H9 (cell line): ENCODE data around the gene PIK3C2A. TPM values are rescaled to one million over a fixed set of nuclear protein-coding genes. Genes with fewer than 3 reads are reported as not detected.
"Not testable (repeated sequence)": the region's sequence is repeated elsewhere in the genome, so short reads cannot be mapped to it uniquely, and the experiment has no call there.

Source experiments
- DNase-seq: peaks from one replicate; pipeline ENCODE4 v3.0.0-alpha.2; 2017
- H2AFZ ChIP-seq: one replicate; pipeline ENCODE4 v1.6.1; 2013; ENCODE audit warnings: mild to moderate bottlenecking, low read length, control low read depth, moderate library complexity
- H2AK5ac ChIP-seq: 2 replicates; pipeline ENCODE4 v1.6.1; 2013; ENCODE audit warnings: low read length, control low read depth, mixed read lengths; ENCODE audit not compliant: insufficient read length
- H2BK120ac ChIP-seq: one replicate; pipeline ENCODE4 v1.6.1; 2013; ENCODE audit warnings: low read depth, mild to moderate bottlenecking, low read length, control low read depth, inconsistent platforms; ENCODE audit not compliant: poor library complexity, severe bottlenecking
- H2BK12ac ChIP-seq: 2 replicates; pipeline ENCODE4 v1.6.1; 2013; ENCODE audit warnings: low read length, control low read depth, mixed read lengths, low read depth; ENCODE audit not compliant: insufficient read length
- H2BK15ac ChIP-seq: 2 replicates; pipeline ENCODE4 v1.6.1; 2013; ENCODE audit warnings: low read depth, low read length, control low read depth
- H2BK20ac ChIP-seq: one replicate; pipeline ENCODE4 v1.6.1; 2013; ENCODE audit warnings: low read depth, mild to moderate bottlenecking, low read length, control low read depth, inconsistent platforms; ENCODE audit not compliant: poor library complexity, severe bottlenecking
- H2BK5ac ChIP-seq: 2 replicates; pipeline ENCODE4 v1.6.1; 2013; ENCODE audit warnings: low read length, control low read depth, mixed read lengths; ENCODE audit not compliant: insufficient read length
- H3K14ac ChIP-seq: 2 replicates; pipeline ENCODE4 v1.6.1; 2013; ENCODE audit warnings: low read length, control low read depth; ENCODE audit not compliant: insufficient read depth
- H3K18ac ChIP-seq: 2 replicates; pipeline ENCODE4 v1.6.1; 2013; ENCODE audit warnings: low read depth, mild to moderate bottlenecking, mixed read lengths, low read length, control low read depth; ENCODE audit not compliant: insufficient read length
- H3K23ac ChIP-seq: 2 replicates; pipeline ENCODE4 v1.6.1; 2013; ENCODE audit warnings: low read length, control low read depth, mixed read lengths, low read depth; ENCODE audit not compliant: insufficient read length
- H3K23me2 ChIP-seq: 2 replicates; pipeline ENCODE4 v1.6.1; 2013; ENCODE audit warnings: low read depth, mild to moderate bottlenecking, mixed read lengths, low read length, control low read depth; ENCODE audit not compliant: insufficient read length, poor library complexity, severe bottlenecking
- H3K27ac ChIP-seq: 2 replicates; pipeline ENCODE4 v1.5.1; 2013; ENCODE audit warnings: low read length, control low read depth, mixed read lengths, low read depth; ENCODE audit not compliant: insufficient read length
- H3K27me3 ChIP-seq: 2 replicates; pipeline ENCODE4 v1.6.1; 2013; ENCODE audit warnings: low read length, control low read depth, inconsistent platforms; ENCODE audit not compliant: insufficient read depth
- H3K4ac ChIP-seq: 2 replicates; pipeline ENCODE4 v1.6.1; 2013; ENCODE audit warnings: low read depth, mild to moderate bottlenecking, control low read depth, inconsistent platforms, low read length, moderate library complexity
- H3K4me1 ChIP-seq: 2 replicates; pipeline ENCODE4 v1.6.1; 2013; ENCODE audit warnings: low read length, control low read depth, inconsistent platforms; ENCODE audit not compliant: insufficient read depth
- H3K4me2 ChIP-seq: 2 replicates; pipeline ENCODE4 v1.6.1; 2013; ENCODE audit warnings: low read length, control low read depth, mixed read lengths; ENCODE audit not compliant: insufficient read length, insufficient read depth
- H3K56ac ChIP-seq: 2 replicates; pipeline ENCODE4 v1.6.1; 2013; ENCODE audit warnings: low read depth, mild to moderate bottlenecking, mixed read lengths, low read length, control low read depth; ENCODE audit not compliant: insufficient read length
- H3K79me1 ChIP-seq: 2 replicates; pipeline ENCODE4 v1.6.1; 2013; ENCODE audit warnings: low read depth, mild to moderate bottlenecking, moderate library complexity, low read length, control low read depth, inconsistent platforms; ENCODE audit not compliant: insufficient read depth, poor library complexity, severe bottlenecking
- H3K79me2 ChIP-seq: 2 replicates; pipeline ENCODE4 v1.6.1; 2013; ENCODE audit warnings: low read length, control low read depth, inconsistent platforms; ENCODE audit not compliant: insufficient read depth
- H3K9ac ChIP-seq: 2 replicates; pipeline ENCODE4 v1.6.1; 2013; ENCODE audit warnings: low read length, control low read depth, mixed read lengths; ENCODE audit not compliant: insufficient read length; ENCODE audit errors: extremely low read depth
- H3K9me3 ChIP-seq: one replicate; pipeline ENCODE4 v1.6.1; 2013; ENCODE audit warnings: low read depth, low read length, inconsistent platforms; ENCODE audit not compliant: control insufficient read depth
- H3T11ph ChIP-seq: one replicate; pipeline ENCODE4 v1.6.1; 2013; ENCODE audit warnings: mild to moderate bottlenecking, low read length, control low read depth, inconsistent platforms
- H4K20me1 ChIP-seq: one replicate; pipeline ENCODE4 v1.6.1; 2013; ENCODE audit not compliant: control insufficient read depth, insufficient read length, insufficient read depth
- H4K5ac ChIP-seq: 2 replicates; pipeline ENCODE4 v1.6.1; 2013; ENCODE audit warnings: low read depth, mild to moderate bottlenecking, mixed read lengths, low read length, control low read depth; ENCODE audit not compliant: insufficient read length
- H4K8ac ChIP-seq: replicated peaks from 2 replicates; pipeline ENCODE4 v1.6.1; 2013; ENCODE audit warnings: low read length, control low read depth, mixed read lengths, low read depth; ENCODE audit not compliant: insufficient read length
- H4K91ac ChIP-seq: 2 replicates; pipeline ENCODE4 v1.6.1; 2013; ENCODE audit warnings: low read depth, mild to moderate bottlenecking, moderate library complexity, mixed read lengths, low read length, control low read depth; ENCODE audit not compliant: insufficient read length
- H3K27ac Mint-ChIP-seq, 3 experiments: 2 replicates in 2 of 3; 3 replicates in 1 of 3; pipeline ENCODE4 v1.8.0; 2020 to 2021; ENCODE audit warnings: mixed read lengths in 3 of 3, mild to moderate bottlenecking in 1 of 3, moderate library complexity in 1 of 3
- H3K27me3 Mint-ChIP-seq: 2 replicates; pipeline ENCODE4 v1.8.0; 2021; ENCODE audit warnings: low read depth, mild to moderate bottlenecking, moderate library complexity, mixed read lengths
- H3K36me3 Mint-ChIP-seq, 3 experiments: 2 replicates in 2 of 3; 3 replicates in 1 of 3; pipeline ENCODE4 v1.8.0; 2020 to 2021; ENCODE audit warnings: low read depth in 3 of 3, mixed read lengths in 3 of 3; ENCODE audit not compliant: insufficient read depth in 1 of 3
- H3K4me1 Mint-ChIP-seq, 2 experiments: 2 replicates each; pipeline ENCODE4 v1.8.0; 2020; ENCODE audit warnings: mixed read lengths in 2 of 2
- H3K4me3 Mint-ChIP-seq, 2 experiments: 2 replicates in 1 of 2; 3 replicates in 1 of 2; pipeline ENCODE4 v1.8.0; 2020 to 2021; ENCODE audit warnings: mild to moderate bottlenecking in 2 of 2, mixed read lengths in 2 of 2, moderate library complexity in 1 of 2
- H3K9me3 Mint-ChIP-seq, 2 experiments: 2 replicates in 1 of 2; 3 replicates in 1 of 2; pipeline ENCODE4 v1.8.0; 2020; ENCODE audit warnings: mild to moderate bottlenecking in 2 of 2, mixed read lengths in 2 of 2, moderate library complexity in 1 of 2
- CTCF ChIP-seq: fragments of 200-600 bp; sonication (generic); conservative IDR thresholded peaks from 3 replicates; pipeline ENCODE4 v1.8.0; 2021; ENCODE audit warnings: antibody characterized with exemption, mild to moderate bottlenecking
- WGBS: extraction: QIAGEN DNeasy Blood & Tissue Kit; methylation state at CpG from one replicate; pipeline ENCODE4 v1.1.7; 2013; ENCODE audit warnings: missing lambda C conversion rate, low lambda C conversion rate, mixed read lengths; ENCODE audit not compliant: insufficient read length; ENCODE audit errors: extremely low coverage; 5-methylcytosine and 5-hydroxymethylcytosine counted together
- total RNA-seq: library from RNA; stranded (reverse); gene quantifications from 2 replicates; pipeline ENCODE4 v1.2.1, GENCODE V29; 2021

The PIK3C2A gene
- total RNA-seq, 1 experiment from 2014 or later = 82.6 TPM

- H3K36me3 Mint-ChIP-seq = no peaks in the 10 kb centered on the region
- H4K5ac ChIP-seq = no peak overlapping the region
- no peaks in the 10 kb centered on the region for H3K79me1 ChIP-seq
- H2AFZ ChIP-seq = no peak overlapping the region
- no peak overlapping the region for H2BK15ac ChIP-seq
- no peak for DNase-seq
- H3K9me3 ChIP-seq = no peaks in the 10 kb centered on the region
- H3K56ac ChIP-seq = no peak overlapping the region
- H3K14ac ChIP-seq = no peak overlapping the region
- H3K23ac ChIP-seq = no peak overlapping the region
- H2BK20ac ChIP-seq = no peak overlapping the region
- H3K4me1 Mint-ChIP-seq = no peaks in the 10 kb centered on the region
- H3K9me3 Mint-ChIP-seq = no peaks in the 10 kb centered on the region
- H3T11ph ChIP-seq = no peak overlapping the region
- H3K23me2 ChIP-seq = no peaks in the 10 kb centered on the region
- H3K27me3 Mint-ChIP-seq = peaks cover 3% of the 10 kb centered on the region; the same call in 1 of the 2 replicates
- H3K4ac ChIP-seq = no peak overlapping the region
- H2BK5ac ChIP-seq = no peak overlapping the region
- H3K27ac ChIP-seq = no peak overlapping the region
- no peak overlapping the region for H3K4me3 Mint-ChIP-seq
- TF ChIP-seq CTCF = no peak
- no peaks in the 10 kb centered on the region for H4K20me1 ChIP-seq
- no peak overlapping the region for H4K91ac ChIP-seq
- H2BK120ac ChIP-seq = no peak overlapping the region
- H2BK12ac ChIP-seq = no peak overlapping the region
- H3K18ac ChIP-seq = no peak overlapping the region
- no peak overlapping the region for H2AK5ac ChIP-seq
- no peaks in the 10 kb centered on the region for H3K4me1 ChIP-seq
- H3K27me3 ChIP-seq = no peaks in the 10 kb centered on the region; the same call in 1 of the 2 replicates
- H3K27ac Mint-ChIP-seq = no peak overlapping the region; a peak in 1 of 7 replicates
- H3K4me2 ChIP-seq = no peak overlapping the region
- H4K8ac ChIP-seq = no peak overlapping the region
- H3K9ac ChIP-seq = no peak overlapping the region
- no peaks in the 10 kb centered on the region for H3K79me2 ChIP-seq
Measured at GRCh38 chr11:17240780-17241179, 33.0 kb upstream of the PIK3C2A start.

GRCh38 chr11:17239927-17240326 is 32.1 kb upstream of the PIK3C2A start:
- no CpG with 5 or more reads among the region's 4 CpGs for WGBS

More at GRCh38 chr11:17239927-17240326, 32.1 kb upstream of the PIK3C2A start:
- H3K27me3 Mint-ChIP-seq, H3K4me1 ChIP-seq, H3K4ac ChIP-seq, H4K91ac ChIP-seq, H4K5ac ChIP-seq, H3K9ac ChIP-seq, H3K23ac ChIP-seq, H2BK20ac ChIP-seq, H3K79me2 ChIP-seq, DNase-seq, H4K20me1 ChIP-seq, H2AK5ac ChIP-seq, H2BK12ac ChIP-seq, H3K4me2 ChIP-seq, H3T11ph ChIP-seq, H3K27me3 ChIP-seq, H3K36me3 Mint-ChIP-seq, H3K23me2 ChIP-seq, H2BK15ac ChIP-seq, H3K56ac ChIP-seq, H3K79me1 ChIP-seq, H3K27ac ChIP-seq, H3K4me1 Mint-ChIP-seq, H2AFZ ChIP-seq, H3K14ac ChIP-seq, H3K4me3 Mint-ChIP-seq, H2BK120ac ChIP-seq, H3K18ac ChIP-seq, H3K9me3 Mint-ChIP-seq, H4K8ac ChIP-seq, H3K9me3 ChIP-seq, H3K27ac Mint-ChIP-seq, H2BK5ac ChIP-seq: not testable (repeated sequence)
